NCI-H446 (cell line): ENCODE measurements around the gene FERMT3.
A peak's percentile ranks its signal among the peaks of the same experiment; 100 is the strongest.
"Not testable (repeated sequence)": the region's sequence is repeated elsewhere in the genome, so short reads cannot be mapped to it uniquely, and the experiment has no call there.

Experiments
- DNase-seq, 2 experiments: peaks; one replicate each; lab custom pipeline; 2025; lab: John Stamatoyannopoulos, UW

The FERMT3 gene

GRCh38 chr11:64235437-64236161, 29.1 kb downstream of the FERMT3 start:
- no peak for DNase-seq

- no peak for DNase-seq
These were observed 31.0 kb downstream of the FERMT3 start for GRCh38 chr11:64237484-64237951.

- no peak for DNase-seq
These were observed 31.6 kb downstream of the FERMT3 start for GRCh38 chr11:64238076-64238475.

GRCh38 chr11:64238999-64239398, 32.5 kb downstream of the FERMT3 start:
- DNase-seq: no peak

GRCh38 chr11:64239662-64240434, 33.3 kb downstream of the FERMT3 start:
- no peak for DNase-seq

GRCh38 chr11:64240435-64241240, 34.1 kb downstream of the FERMT3 start, which contains the start of gene FKBP2:
Gene FKBP2 (plus strand): TSS chr11:64241095. CDS start chr11:64242388, 1,293 bp downstream.
- peak; percentile 96 to 99 for DNase-seq

GRCh38 chr11:64241241-64241490, 34.6 kb downstream of the FERMT3 start:
- peak; percentile 98 to 99 for DNase-seq

GRCh38 chr11:64241491-64242374, 35.2 kb downstream of the FERMT3 start:
- DNase-seq: peak in 1 of 2 experiments; percentile 61

- no peak for DNase-seq
These were observed 36.8 kb downstream of the FERMT3 start for GRCh38 chr11:64243236-64243854.

GRCh38 chr11:64244107-64244506, 37.6 kb downstream of the FERMT3 start:
- no peak for DNase-seq

GRCh38 chr11:64244966-64245365, 38.4 kb downstream of the FERMT3 start:
- DNase-seq: no peak

GRCh38 chr11:64245401-64245796, 38.9 kb downstream of the FERMT3 start:
- peak in 1 of 2 experiments; percentile 40 for DNase-seq

GRCh38 chr11:64245797-64246620, 39.5 kb downstream of the FERMT3 start:
- DNase-seq: peak in 1 of 2 experiments; percentile 53

- not testable (repeated sequence) for DNase-seq
These were observed 40.0 kb downstream of the FERMT3 start for GRCh38 chr11:64246621-64246870.

GRCh38 chr11:64246871-64247728, 40.6 kb downstream of the FERMT3 start, which contains the start of gene PPP1R14B:
Gene PPP1R14B (minus strand): TSS chr11:64246943. CDS start chr11:64246673, 270 bp downstream.
- peak; percentile 59 to 88 for DNase-seq

- no peak for DNase-seq
These were observed 41.4 kb downstream of the FERMT3 start for GRCh38 chr11:64247729-64248531.

- DNase-seq: no peak
These were observed 42.1 kb downstream of the FERMT3 start for GRCh38 chr11:64248578-64248977.

GRCh38 chr11:64249038-64249437, 42.5 kb downstream of the FERMT3 start:
- no peak for DNase-seq
